Activated CD8-positive, alpha-beta memory T cell treated with anti-CD3 and anti-CD28 coated beads, Interleukin-2, amount 50 U/mL, for 48 hours (primary cell): ENCODE results near the gene ZNF626.
"Not testable (repeated sequence)": the region's sequence is repeated elsewhere in the genome, so short reads cannot be mapped to it uniquely, and the experiment has no call there.

ENCODE experiments used
- DNase-seq: peaks from one replicate; pipeline ENCODE4 v3.0.0-alpha.2; 2020

Gene ZNF626

DNA sequence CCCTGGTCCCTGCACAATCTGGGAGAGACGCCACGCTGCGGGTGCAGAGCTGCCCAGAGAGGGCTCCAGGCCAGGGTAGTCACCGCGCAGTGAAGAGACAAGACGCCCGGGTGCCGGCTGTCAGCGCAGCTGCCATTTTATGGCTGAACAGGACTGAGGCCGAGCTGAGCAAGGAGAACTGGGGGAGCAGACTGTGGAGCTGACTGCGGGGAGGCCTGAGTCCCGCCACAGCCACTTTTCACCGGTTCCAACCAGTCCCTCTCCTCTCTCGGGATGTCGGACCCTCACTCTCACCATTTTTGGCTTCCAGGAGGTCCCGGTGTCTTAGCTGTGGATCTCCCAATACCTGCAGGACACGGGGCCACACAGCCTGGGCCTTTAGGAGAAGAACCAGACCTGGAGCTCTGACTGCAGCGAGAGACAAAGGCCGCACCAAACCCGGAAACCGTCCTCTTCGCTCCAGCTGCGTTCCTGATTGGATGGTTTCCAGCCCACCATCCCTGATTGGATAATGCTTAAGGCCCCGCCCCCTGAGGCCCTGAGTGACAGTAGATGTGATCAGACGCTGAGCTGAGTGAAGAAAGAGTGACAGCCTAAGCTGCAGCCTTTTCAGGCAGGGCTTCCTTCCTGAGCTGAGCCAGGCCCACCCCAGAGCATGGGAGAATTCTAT is at the start of gene ZNF626:
TSS of gene ZNF626 (minus strand) at position 422 of the 670 bp plus-strand sequence. CDS start at position 297, 125 bp downstream.
- DNase-seq, result peak; percentile 87

DNA sequence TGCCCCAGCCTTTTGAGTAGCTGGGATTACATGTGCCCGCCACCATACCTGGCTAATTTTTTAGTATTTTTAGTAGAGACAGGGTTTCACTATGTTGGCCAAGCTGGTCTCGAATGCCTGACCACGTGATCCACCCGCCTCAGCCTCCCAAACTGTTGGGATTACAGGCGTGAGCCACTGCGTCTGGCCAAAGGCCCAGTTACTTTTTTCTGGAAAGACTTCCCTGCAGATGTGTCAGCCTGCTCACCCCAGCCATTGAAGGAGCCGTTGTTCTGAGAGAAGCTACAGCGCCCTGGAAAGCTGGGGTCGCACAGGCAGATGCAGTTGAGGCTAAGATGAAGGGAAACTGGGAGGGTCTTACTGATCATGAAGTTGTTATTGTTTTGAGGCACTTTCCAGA is 7.9 kb upstream of the ZNF626 start:
- no peak for DNase-seq

DNA sequence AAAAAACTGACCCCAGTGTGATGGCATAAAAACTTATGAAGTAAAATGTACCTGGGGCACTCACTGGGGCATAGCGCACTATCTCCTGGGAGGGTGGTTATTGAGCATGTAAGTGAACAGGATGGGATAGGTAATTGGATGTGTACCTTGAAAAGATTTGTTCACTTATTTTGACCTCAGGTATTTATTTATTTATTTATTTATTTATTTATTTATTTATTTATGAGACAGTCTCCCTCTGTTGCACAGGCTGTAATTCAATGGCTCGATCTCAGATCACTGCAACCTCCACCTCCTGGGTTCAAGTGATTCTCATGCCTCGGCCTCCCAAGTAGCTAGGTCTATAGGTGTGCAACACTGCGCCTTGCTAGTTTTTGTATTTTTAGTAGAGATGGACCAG is 5.9 kb upstream of the ZNF626 start:
- no peak for DNase-seq

DNA sequence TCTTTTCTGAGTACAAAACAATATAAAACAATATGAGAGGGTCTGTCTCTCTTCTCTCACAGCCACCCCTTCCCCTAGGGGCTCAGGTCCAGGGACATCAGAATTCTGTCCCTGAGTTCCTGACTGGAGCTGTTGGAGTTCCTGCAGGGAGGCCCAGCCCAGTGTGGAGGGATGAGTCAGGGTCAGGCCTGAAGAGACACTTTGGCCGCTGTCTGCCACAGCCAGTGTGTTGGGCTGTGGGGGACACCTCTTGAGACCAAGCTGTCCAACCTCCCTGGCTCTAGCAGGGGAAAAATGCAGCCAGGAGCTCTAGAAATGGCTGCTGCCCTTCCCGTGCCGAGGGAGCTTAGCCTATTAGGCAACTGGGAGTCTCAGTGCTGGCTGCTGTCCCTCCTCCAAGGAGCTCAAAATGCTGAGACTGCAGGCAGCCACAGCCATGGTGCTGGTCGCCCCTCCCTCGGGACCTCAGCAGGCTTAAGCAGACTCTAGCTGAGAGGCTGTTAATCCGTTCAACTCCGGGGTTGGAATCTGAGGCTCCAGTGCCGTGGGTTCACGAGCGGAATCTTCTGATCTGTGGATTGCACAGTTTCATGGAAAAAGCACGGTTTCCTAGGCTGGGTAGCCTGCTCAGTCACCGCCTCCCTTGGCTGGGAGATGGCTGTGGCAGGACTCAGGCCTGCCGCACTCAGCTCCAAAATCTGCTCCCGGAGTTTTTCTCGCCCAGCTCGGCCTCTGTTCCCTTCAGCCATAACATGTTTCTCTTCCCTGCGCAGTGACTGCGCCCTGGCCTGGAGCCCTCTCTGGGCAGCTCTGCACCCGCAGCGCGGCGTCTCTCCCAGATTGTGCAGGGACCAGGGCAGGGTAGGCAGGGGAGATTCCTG is 3.8 kb upstream of the ZNF626 start:
- DNase-seq, result no peak

DNA sequence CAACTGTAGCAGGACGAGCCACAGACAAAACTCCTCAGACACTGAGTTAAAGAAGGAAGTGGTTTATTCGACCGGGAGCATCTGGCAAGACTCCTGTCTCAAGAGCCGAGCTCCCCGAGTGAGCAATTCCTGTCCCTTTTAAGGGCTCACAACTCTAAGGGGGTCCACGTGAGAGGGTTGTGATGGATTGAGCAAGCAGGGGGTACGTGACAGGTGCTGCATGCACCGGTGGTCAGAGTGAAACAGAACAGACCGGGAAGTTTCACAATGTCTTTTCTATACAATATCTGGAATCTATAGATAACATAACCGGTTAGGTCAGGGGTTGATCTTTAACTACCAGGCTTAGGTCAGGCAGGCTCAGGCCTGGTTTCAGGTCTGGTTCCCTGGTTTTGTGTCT is 3.1 kb upstream of the ZNF626 start:
- not testable (repeated sequence) for DNase-seq

DNA sequence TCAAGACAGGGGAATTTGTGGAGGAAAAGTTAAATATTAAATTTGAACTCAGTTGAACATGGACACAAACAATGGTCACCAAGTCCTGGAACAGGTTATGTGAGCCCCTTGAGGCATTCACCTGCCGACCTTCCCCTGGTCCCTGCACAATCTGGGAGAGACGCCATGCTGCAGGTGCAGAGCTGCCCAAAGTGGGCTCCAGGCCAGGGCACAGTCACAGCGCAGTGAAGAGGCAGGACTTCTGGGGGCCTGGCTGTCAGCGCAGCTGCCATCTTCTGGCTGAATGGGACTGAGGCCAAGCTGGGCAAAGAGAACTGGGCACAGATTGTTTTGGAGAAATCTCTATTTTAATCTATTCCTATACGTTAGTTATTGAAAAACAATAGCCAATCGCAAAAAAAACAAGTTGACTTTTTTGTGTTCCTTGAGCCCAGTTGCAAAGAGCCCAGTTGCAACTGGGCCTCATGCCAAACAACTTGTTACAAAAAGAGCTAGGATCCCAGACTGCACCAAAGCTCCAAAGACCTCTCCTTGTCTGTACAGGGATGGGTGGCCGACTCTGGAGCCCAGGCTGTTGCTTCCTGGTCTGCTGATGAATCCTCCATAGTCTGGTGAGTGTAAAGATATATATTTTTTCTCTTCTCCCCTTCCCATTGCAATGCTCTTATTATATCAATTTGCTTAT is 1.2 kb upstream of the ZNF626 start:
- DNase-seq, result no peak

DNA sequence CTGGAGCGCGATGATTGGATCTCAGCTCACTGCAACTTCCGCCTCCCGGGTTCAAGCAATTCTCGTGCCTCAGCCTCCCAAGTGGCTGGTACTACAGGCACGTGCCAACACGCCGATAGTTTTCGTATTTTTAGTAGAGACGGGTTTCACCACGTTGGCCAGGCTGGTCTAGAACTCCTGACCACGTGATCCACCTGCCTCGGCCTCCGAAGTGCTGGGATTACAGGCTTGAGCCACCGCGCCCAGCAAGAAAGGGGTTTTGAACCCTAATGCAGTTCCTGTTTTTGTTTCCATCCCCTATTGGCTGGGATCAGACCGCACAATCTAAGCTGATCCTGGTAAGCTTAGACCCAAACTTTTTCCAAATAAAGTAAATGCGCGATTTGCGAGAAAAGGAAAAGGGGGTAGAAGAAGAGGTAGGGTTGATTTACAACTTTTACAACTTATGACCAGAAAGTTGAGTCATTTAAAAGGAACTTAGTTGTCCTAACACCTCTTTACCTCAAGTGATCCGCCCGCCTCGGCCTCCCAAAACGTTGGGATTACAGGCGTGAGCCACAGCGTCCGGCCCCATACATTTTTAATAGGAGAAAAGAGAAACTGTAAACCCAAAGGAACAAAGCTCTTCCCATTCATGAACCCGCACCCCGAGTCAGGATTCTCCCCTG is 764 bp downstream of the ZNF626 start:
- no peak for DNase-seq

DNA sequence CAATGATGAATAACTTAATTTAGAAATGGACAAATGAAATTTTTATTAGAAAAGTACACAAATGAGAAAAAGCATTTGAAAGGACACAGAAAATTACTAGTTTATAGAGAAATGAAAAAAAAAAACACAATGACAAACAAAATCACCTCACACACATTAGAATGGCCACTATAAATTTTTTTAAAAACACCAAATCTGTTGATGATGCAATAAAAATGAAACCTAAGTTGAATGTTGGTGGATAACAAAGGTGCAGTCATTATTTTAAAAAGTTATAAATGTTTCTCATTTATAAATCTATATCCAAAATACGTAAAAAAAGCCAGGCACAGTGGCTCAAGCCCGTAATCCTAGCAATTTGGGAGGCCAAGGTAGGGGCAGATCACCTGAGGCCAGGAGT is 20.8 kb downstream of the ZNF626 start:
- no peak for DNase-seq

DNA sequence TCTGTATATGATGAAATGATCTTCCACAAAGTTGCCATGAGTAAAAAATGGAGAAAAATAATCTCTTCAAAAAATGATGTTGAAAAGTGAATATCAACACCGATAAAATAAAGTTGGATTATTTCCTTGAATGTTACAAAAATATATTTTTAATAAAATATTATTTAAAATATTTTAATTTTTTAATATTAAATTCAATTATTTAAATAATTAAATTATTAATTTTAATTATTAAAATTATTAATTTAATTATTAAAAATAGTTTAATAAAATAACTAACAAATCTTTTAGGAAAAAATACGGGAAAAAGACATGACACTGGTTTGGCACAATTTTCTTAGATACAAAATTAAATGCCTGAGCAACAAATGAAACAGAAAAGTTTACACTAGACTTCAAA is 21.3 kb downstream of the ZNF626 start:
- no peak for DNase-seq

DNA sequence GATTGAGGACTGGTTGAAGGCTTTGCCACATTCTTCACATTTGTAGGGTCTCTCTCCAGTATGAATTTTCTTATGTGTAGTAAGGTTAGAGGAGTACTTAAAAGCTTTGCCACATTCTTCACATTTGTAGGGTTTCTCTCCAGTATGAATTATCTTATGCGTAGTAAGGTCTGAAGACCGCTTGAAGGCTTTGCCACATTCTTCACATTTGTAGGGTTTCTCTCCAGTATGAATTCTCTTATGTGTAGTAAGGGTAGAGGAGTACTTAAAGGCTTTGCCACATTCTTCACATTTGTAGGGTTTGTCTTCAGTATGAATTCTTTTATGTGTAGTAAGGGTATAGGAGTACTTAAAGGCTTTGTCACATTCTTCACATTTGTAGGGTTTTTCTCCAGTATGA is 36.8 kb downstream of the ZNF626 start:
- DNase-seq, result not testable (repeated sequence)

DNA sequence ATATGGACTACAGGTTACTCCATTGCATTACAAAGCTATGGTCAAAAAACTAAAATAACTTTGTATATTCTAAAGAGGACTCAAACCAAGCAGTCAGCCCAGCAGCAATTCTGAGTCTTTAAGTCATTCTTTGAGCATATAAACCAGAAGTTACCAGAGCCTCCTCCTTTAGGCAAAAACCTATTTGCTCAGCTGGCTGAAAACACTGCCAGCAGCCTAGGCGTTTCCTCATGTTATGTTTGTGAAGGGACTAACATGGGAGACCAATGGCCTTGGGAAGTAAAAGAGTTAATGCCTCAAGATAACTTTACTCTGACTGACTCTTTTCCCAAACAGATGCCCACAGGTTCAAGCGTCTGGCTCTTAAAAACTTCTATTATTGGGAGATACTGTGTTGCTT is 45.3 kb downstream of the ZNF626 start:
- no peak for DNase-seq

DNA sequence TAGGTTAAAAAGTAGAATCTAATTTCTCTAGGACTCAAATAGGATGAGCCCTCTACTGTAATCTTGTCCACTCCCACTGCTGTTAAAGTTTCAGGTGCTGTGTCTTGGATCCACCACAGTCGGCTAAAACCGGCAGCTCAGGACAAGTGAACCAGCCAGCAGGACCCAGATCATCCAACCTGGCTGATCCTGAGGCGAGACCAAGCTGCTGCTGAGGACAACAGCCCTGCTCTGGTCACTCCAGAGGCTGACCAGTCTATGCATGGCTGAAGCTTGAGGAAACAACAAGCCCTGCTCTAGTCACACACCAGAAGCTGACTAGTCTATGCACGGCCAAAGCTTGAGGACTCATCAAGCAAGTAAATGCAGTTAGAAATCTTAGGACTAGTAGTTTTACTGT is 46.4 kb downstream of the ZNF626 start:
- not testable (repeated sequence) for DNase-seq

DNA sequence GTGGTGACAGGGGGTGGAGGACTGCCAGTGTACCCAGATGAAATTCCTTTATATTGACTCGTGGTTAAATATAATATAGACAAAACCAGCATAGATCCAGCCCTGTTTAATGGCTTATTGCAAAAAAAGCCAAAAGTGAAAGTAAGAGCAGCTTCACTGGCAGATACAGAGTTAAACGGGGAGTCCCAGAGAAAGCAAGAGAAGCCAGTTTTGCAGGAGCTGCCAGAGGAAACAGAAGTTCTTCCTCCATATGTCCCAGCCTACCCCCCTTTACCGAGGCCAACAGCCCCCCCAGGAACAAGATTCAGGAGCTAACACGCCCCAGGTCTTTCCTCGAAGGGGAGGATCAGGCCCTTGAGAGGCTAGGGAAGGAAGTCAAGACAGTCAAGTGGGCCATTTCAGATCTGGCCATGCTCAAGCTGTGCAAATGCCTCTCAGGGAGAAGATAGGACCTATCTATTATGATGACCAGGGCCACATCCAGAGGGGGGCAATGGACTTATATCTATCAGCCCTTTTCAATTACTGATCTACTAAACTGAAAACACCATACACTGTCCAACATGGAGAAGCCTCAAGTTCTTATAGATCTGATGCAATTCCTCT is 48.6 kb downstream of the ZNF626 start:
- DNase-seq, result no peak

DNA sequence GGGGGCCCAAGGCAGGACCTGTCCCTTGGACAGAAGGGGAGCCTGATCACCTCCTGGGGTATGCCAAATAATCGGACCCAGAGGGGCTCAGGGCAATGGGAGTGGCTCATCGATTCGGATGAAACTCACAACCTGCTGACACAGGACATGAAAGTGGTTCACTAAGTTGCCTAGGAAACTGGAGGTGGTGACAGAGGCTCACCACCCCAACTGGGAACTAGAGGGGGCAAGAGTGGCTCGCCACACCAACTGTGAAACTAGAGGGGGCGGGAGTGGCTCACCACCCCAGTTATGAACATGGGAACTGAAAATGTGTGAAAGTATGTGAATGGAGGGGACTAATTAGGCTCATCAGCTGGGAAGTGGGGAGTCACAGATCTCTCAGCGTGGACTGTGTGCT is 49.5 kb downstream of the ZNF626 start:
- DNase-seq, result no peak

DNA sequence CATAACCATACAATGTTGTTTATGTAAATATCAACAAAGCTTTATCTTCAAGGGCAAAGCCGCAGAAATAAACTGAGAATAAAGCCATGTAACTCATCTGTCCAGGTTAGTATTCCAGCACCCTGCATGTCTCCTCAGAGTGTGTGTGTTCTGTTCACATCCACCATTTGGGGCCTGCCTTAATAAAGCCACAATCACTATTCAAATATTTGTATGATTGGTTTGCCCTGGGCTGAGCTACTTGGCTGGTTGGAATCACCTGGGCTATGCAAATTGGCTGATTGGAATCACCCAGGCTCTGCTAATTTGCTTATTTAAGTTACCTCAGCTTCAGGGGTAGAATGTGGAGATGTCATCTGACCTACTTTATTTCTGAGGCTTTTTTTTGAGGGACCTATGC is 53.4 kb downstream of the ZNF626 start:
- DNase-seq, result no peak
